ENCODE measurements around the gene LAMA4. TPM values are rescaled to one million over a fixed set of nuclear protein-coding genes. Genes with fewer than 3 reads are reported as not detected.

The LAMA4 gene
- total RNA-seq, 4 donors from 2014 or later = 189 to 459 (median 376) TPM

DNA sequence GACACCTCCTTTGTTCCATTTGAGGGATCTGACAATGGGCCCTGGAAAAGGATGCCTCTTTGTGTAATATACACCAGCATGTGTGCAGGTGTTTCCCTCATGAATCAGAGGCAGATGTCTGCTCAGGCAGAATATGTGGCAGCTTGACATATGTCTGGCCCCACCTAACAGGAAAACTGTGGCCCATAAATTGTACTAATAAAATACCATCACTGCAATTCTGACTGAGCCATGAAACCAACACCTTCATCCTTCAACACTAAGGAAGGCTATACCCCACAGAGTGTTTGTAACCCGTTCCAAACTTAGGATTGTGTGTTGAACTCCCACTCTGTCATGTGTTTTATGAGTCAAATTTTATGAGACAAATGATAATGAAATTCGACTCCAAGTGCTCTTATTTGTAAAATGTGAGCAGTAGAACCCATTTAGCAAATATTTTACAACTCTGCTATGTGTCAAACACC lies 22.7 kb downstream of the LAMA4 start:
- DNase-seq (ENCODE audit: low spot score) (no peak), ATAC-seq (ENCODE audit: low FRiP score) (peak; percentile 30)
- no peak for TF ChIP-seq CTCF (IDR thresholded peaks at IDR 0.05)

DNA sequence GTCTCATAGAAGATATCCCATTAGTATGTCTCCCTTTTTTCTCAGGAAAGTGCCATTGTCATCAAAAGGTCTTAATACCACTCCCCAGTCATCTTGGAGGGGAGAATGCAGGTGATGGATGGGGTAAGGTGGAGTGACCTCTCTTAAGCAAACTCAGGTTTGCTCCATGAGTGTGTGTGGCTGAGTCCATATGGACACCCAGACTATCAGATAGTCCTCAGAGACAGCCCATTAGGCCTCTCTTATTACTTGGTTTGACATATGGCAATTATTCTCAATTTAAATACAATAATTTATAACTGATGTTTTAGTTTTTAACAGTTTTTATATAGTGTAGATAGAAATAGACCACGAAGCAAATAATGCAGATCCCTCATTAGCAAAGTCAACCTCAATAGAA lies 23.2 kb downstream of the LAMA4 start:
- ATAC-seq (ENCODE audit: low FRiP score) = no peak
- no peak for DNase-seq (ENCODE audit: low spot score)
- TF ChIP-seq CTCF (IDR thresholded peaks at IDR 0.05) = no peak

GRCh38 chr6:112228480-112229332 lies 25.7 kb downstream of the LAMA4 start:
- DNase-seq (ENCODE audit: low spot score) (no peak), ATAC-seq (ENCODE audit: low FRiP score) (no peak)
- no peak for TF ChIP-seq CTCF (IDR thresholded peaks at IDR 0.05)

GRCh38 chr6:112227992-112228391 lies 26.4 kb downstream of the LAMA4 start:
- no peak for ATAC-seq (ENCODE audit: low FRiP score)
- no peak for TF ChIP-seq CTCF (IDR thresholded peaks at IDR 0.05)

GRCh38 chr6:112227411-112227810 lies 27.0 kb downstream of the LAMA4 start:
- ATAC-seq (ENCODE audit: low FRiP score) = no peak
- no peak for DNase-seq (ENCODE audit: low spot score)
- TF ChIP-seq CTCF (IDR thresholded peaks at IDR 0.05) = no peak

More at GRCh38 chr6:112227992-112228391, 26.4 kb downstream of the LAMA4 start:
- DNase-seq (ENCODE audit: low spot score) = no peak

DNA sequence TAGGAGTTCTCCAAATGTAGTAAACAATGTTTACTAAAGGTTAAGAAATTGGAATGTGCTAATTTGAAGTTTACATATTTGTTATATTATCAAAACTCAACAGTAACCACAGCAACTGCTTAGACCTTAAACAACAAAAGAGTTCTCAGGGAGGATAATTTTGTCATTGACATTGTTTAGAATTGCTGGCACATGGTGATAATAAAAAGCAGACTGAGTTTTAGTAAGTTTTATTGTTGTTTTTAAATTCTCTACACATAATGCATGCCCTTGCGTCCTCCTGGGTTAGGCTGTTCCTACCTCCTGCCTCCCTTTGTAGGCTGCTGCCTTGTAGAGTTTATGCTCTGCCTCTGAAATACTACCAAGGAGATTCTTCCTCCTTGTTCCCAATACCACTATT lies 28.7 kb downstream of the LAMA4 start:
- TF ChIP-seq CTCF (IDR thresholded peaks at IDR 0.05) = no peak
- ATAC-seq (ENCODE audit: low FRiP score) (no peak), DNase-seq (ENCODE audit: low spot score) (no peak)

- no peak for TF ChIP-seq CTCF (IDR thresholded peaks at IDR 0.05)
- DNase-seq (ENCODE audit: low spot score) (no peak), ATAC-seq (ENCODE audit: low FRiP score) (no peak)
Measured at GRCh38 chr6:112224088-112224487, 30.3 kb downstream of the LAMA4 start.

Measured in omental fat pad (tissue), 4 donors.